CD4-positive, alpha-beta T cell treated with Interleukin-2 at 100 ng/mL for 4 hours (primary cell): Measurements from ENCODE around the gene FGD4.
A peak's percentile ranks its signal among the peaks of the same experiment; 100 is the strongest.

Experiments
- DNase-seq: peaks from one replicate; pipeline ENCODE4 v3.0.0-alpha.2; 2020; ENCODE audit warnings: low spot score

FGD4 gene

DNA sequence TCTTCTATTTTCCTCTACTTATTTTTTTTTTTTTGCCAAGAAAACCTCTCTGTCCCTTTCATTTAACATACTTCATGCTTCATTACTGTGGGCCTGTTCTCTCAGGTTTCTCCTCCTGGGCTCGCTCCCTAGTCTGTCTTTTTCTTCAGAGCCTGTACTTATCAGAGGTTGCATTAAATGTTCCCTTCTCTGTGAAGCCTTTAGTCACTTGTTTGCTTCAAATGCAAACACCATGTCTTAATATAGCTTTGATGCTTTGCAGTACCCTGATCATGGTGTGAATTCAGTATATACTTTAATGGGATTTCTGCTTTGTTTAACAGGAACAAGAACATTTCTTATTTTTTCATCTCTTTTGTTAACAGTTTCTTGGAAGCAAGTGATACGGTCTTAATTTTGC is 207.1 kb downstream of the FGD4 start:
- DNase-seq: no peak

DNA sequence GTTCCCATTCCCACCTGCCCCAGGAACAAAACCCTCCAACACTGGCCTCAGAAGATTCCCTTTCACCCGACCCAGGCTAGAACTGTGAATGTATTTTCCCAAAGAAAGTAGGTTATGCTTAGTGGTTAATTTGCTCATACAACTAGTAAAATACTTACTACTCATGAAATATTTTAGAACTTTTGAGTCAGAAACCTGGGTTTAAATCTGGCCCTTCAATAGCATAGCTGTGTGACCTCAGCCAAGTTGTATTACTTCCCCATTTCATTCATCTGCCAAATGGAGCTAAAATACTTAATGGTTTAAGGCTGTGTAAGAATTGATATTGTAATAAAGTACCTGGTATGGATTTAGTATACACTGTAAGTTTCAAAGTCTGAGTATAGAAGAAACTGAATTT is 210.6 kb downstream of the FGD4 start:
- DNase-seq: no peak

- DNase-seq: no peak
Measured at GRCh38 chr12:32611986-32612385, 212.6 kb downstream of the FGD4 start.

GRCh38 chr12:32612658-32613614 is 213.6 kb downstream of the FGD4 start:
- no peak for DNase-seq

- DNase-seq: no peak
Measured at GRCh38 chr12:32615441-32615840, 216.1 kb downstream of the FGD4 start.

DNA sequence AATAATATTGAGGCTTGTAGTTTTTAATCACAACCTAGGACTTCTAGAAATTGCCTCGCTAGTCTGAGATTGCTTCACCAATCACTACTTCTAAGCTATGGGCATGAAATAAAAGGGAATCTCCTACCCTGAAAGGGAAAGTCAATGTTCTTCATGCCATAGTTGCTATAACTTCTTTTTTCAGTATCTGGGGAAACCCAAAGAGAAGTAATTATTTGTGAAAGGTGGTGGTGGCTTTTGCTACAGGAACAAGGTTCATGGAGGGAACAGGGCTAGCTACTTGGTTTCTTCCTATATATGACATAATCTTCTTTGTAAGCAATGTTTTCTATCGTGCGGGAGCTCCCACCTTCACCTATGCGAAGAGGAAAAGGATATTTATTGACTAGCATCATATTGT is 218.2 kb downstream of the FGD4 start:
- DNase-seq: no peak

DNA sequence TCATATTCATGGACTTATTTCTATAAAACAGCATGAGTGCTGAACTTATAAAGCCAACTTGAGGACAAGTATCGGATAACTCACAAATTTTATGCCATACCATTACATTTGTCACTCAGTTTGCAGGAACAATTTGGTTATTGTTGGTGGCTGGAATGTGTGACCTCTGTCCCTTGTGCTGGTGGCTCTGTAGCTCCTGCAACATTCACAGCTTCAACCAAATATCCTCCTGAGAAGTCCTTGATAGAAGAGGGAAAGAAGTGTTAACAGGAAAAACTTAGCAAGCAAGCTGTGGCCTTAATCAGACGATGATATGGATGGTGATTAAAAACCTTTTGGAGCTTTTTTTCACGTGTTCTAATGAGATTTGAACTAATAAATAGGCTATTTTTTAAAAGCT is 218.8 kb downstream of the FGD4 start:
- DNase-seq: no peak

DNA sequence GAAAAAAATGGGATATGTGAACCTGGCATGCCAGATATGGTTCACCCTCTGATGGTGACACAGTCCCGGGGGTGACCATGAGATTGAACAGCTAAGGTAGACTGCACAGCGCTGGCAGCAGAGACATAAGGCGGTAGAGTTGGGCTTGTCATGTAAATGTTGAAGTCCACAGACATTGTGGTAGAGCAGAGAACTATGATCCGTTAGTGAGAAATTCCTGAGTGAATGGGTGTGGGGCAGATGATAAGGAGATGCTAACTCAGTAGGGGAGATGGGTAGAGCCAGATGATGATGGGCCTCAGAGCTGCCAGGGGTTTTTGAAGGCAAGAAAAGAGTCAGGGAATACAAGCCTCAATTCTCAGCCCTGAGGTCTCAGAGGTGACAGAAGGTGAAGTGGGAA is 228.6 kb downstream of the FGD4 start:
- no peak for DNase-seq

DNA sequence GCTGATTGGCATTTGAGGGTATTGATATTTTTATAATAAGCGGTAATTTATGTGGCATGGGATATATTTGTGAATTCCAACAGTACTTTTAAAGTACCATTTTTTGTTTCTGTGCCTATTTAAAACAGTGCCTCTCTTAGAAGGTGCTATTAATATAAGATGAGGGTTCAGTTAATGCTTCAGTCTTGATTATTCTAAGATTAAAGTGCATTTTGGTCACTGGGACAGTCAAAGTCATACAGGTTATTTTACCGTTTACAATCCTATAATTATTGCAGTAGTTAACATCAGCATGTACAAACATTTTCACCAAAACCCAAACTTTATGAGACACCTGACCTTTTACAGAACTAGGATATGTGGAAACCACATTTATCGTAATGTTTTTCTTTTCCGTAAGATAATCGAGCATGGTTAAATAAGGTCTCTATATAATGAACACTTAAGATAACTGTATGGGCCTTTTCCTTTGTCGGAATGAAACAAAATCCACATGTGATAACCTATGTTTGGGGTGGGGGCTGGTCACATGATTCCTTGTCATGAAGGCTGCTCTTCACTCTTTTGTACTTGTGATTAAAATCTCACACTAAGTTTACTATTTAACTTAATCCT is 242.0 kb downstream of the FGD4 start:
- DNase-seq: no peak

GRCh38 chr12:32644431-32644830 is 245.1 kb downstream of the FGD4 start:
- no peak for DNase-seq

GRCh38 chr12:32647275-32647674 is 247.9 kb downstream of the FGD4 start:
- DNase-seq: no peak

- no peak for DNase-seq
Measured at GRCh38 chr12:32650508-32650907, 251.2 kb downstream of the FGD4 start.

DNA sequence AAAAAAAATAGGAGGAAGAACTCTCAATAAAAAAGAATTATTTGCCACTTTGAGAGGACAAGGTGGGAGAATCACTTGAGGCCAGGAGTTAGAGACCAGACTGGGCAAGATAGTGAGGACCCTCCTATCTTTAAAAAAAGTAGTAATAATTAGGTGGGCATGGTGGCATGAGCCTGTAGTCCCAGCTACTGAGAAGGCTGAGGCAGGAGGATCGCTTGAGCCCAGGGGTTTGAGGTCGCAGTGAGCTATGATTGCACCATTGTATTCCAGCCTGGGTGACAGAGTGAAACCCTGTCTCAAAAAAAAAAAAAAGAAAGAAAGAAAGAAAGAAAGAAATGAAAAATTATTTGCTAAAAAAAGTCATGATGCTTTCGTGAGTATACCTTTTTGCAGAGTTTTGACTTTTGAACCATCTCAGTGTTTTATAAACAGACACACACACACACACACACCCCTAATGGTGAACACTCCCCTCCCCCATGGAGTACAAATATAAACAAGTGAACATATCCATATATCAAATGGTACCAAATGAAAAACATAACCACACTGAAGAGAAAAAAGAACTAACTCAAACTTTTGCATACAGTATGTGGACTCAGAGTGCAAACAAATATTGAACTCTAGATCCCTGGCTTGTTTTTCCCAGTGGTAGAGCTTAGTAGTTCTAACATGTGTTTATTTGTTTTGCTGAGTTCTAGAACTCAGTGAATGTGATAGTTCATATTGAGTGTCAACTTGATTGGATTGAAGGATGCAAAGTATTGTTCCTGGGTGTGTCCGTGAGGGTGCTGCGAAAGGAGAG is 252.0 kb downstream of the FGD4 start:
- DNase-seq: no peak

GRCh38 chr12:32651956-32652210 is 252.5 kb downstream of the FGD4 start:
- no peak for DNase-seq

- DNase-seq: no peak
Measured at GRCh38 chr12:32659908-32660440, 260.6 kb downstream of the FGD4 start.

DNA sequence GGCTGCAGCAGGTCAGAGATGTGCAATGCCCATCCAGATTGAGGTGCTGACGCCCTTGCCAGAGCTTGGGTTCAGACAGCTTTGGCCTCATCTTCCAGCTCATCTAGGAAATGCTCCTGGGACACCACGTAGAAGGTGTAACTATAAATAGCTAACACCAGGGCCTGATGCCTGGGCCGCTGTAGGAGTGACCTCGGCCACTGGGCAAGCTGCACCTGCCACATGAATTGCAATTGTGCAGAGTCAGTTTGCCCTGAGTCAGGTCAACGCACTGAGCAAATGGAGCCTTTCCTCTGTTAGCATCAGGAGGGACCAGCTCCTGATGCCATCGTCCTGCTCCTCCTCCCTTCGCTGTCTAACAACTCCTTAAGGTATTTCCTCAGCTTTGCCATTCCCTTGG is 262.3 kb downstream of the FGD4 start:
- DNase-seq: no peak

GRCh38 chr12:32662665-32663064 is 263.3 kb downstream of the FGD4 start:
- no peak for DNase-seq

DNA sequence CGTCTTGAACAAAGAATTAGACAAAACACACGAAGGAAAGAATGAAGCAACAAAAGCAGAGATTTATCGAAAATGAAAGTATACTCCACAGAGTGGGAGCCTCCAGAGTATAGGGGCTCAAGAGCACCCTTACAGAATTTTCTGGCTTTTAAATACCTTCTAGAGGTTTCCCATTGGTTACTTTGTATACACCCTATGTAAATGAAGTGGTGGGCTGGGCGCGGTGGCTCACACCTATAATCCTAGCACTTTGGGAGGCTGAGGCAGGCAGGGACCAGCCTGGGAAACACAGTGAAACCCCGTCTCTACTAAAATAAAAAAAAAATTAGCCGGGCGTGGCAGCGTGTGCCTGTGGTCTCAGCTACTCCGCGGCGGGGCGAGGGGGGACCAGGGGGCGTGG is 266.7 kb downstream of the FGD4 start:
- DNase-seq: no peak

DNA sequence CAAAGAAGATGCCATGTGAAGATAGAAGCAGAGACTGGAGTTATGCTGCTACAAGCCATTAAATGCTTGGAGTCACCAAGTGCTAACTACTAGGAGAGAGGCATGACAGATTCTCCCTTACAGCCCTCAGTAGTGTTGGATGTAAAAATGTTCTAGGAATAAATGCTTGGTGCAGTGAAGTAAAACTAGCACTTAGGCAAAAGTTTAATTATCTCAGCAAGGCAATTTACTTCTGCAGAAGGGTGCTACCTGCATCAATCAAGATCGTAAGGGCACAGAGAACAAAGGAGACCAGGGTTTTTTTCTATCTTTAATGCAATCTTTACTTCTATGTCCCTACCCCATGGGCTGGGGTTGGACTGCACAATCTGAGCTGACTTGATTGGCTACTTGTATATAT is 270.2 kb downstream of the FGD4 start:
- no peak for DNase-seq

- no peak for DNase-seq
Measured at GRCh38 chr12:32671930-32672780, 272.8 kb downstream of the FGD4 start.

DNA sequence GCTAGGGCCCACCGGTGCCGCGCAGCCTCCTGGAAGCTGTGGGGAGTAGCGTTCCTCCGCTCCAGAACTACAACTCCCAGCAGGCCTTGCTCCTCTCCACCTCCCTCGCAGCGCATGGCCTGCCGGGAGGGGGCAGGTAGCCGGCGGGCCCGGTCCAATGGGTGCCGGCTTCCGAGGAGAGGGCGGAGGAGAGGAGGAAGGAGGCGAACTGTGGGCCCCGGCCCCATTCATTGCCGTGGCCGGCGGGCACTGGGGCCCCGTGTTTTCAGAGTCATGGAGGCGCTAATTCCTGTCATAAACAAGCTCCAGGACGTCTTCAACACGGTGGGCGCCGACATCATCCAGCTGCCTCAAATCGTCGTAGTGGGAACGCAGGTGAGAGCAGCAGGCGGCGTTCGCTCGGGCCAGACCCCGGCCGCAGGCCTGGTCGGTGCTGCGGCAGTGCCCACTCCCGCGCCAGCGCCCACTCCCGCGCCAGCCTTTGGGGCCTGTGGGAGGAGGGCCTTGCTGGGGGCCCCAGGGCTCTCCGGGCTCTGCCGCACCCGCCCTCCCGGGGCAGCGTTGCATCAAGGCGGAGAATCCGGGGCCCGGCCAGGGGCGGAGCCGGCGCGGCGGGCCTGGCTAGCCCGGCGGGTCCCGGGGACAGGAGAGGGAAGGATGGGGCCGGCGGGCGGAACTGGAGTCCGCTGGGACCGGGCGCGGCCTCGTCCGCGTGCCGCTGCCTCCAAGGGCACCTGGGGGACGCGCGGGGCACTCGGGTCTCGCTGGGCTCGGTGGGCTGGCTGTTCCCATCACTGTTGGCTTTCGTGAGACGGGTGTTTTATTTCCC is 279.9 kb downstream of the FGD4 start, which contains the start of gene DNM1L:
DNM1L (plus strand) TSS at position 211 of the 829 bp plus-strand sequence; CDS start at position 274, 63 bp downstream.
- peak; percentile 92 for DNase-seq
